ENCODE measurements around the gene DNMT3L.
"Not testable (repeated sequence)": the region's sequence is repeated elsewhere in the genome, so short reads cannot be mapped to it uniquely, and the experiment has no call there.

DNMT3L gene

GRCh38 chr21:44294391-44295162 is 32.9 kb upstream of the DNMT3L start:
- no peak for DNase-seq

GRCh38 chr21:44293551-44294231 is 32.0 kb upstream of the DNMT3L start:
- DNase-seq, result no peak

GRCh38 chr21:44292812-44293195 is 31.1 kb upstream of the DNMT3L start:
- DNase-seq, result no peak

GRCh38 chr21:44291936-44292811 is 30.5 kb upstream of the DNMT3L start:
- DNase-seq, result no peak

GRCh38 chr21:44291078-44291935 is 29.6 kb upstream of the DNMT3L start:
- DNase-seq, result no peak

- DNase-seq, result no peak
Observed at GRCh38 chr21:44290327-44291077, 28.8 kb upstream of the DNMT3L start.

- DNase-seq, result no peak
Observed at GRCh38 chr21:44289381-44290010, 27.8 kb upstream of the DNMT3L start.

- DNase-seq, result no peak
Observed at GRCh38 chr21:44288251-44289110, 26.8 kb upstream of the DNMT3L start.

- no peak for DNase-seq
Observed at GRCh38 chr21:44286716-44287632, 25.3 kb upstream of the DNMT3L start.

- DNase-seq, result no peak
Observed at GRCh38 chr21:44286086-44286715, 24.5 kb upstream of the DNMT3L start.

GRCh38 chr21:44285138-44285992 is 23.7 kb upstream of the DNMT3L start, which contains the start of gene AIRE:
AIRE (plus strand) TSS chr21:44285876; CDS start chr21:44286007, 131 bp downstream.
- no peak for DNase-seq

GRCh38 chr21:44283948-44284347 is 22.3 kb upstream of the DNMT3L start:
- no peak for DNase-seq

- DNase-seq, result not testable (repeated sequence)
Observed at GRCh38 chr21:44283211-44283785, 21.6 kb upstream of the DNMT3L start.

- DNase-seq, result no peak
Observed at GRCh38 chr21:44282370-44282769, 20.7 kb upstream of the DNMT3L start.

- no peak for DNase-seq
Observed at GRCh38 chr21:44281801-44282200, 20.1 kb upstream of the DNMT3L start.

GRCh38 chr21:44279354-44280260 is 17.9 kb upstream of the DNMT3L start:
- DNase-seq, result no peak
